VCaP (cell line): ENCODE measurements around the gene EIF3I.

Experiments used
- H3K27ac ChIP-seq: fragments of 450-650 bp; 2 replicates; pipeline ENCODE4 v1.5.1; 2017
- CTCF ChIP-seq: fragments of 450-650 bp; conservative IDR thresholded peaks from 2 replicates; pipeline ENCODE4 v1.5.1; 2017; ENCODE audit warnings: mild to moderate bottlenecking, moderate library complexity

EIF3I gene

GRCh38 chr1:32205401-32206370 lies 16.5 kb upstream of the EIF3I start, which contains the start of gene IQCC:
Gene IQCC (plus strand): TSS chr1:32205671. CDS start chr1:32205682, 11 bp downstream.
- peak within 1 kb of the TSS; percentile 76; the same call in 1 of the 2 replicates for H3K27ac ChIP-seq
- TF ChIP-seq CTCF, result no peak

- no peak for TF ChIP-seq CTCF
- H3K27ac ChIP-seq, result peak overlapping the region; percentile 38
These were observed 13.7 kb upstream of the EIF3I start for GRCh38 chr1:32208469-32208868.

- H3K27ac ChIP-seq, result peak within 1 kb of the TSS; percentile 38
- TF ChIP-seq CTCF, result no peak
These were observed 13.3 kb upstream of the EIF3I start, which contains the start of gene DCDC2B for GRCh38 chr1:32208891-32209328. Gene DCDC2B (plus strand): TSS chr1:32209089. CDS start chr1:32209094, 5 bp downstream.

GRCh38 chr1:32215629-32216480 lies 6.4 kb upstream of the EIF3I start:
- TF ChIP-seq CTCF, result peak; percentile 89
- peak overlapping the region; percentile 89 for H3K27ac ChIP-seq

- peak overlapping the region; percentile 89 for H3K27ac ChIP-seq
- TF ChIP-seq CTCF, result no peak
These were observed 5.6 kb upstream of the EIF3I start for GRCh38 chr1:32216566-32216965.

- H3K27ac ChIP-seq, result no peak overlapping the region
- TF ChIP-seq CTCF, result no peak
These were observed 3.2 kb upstream of the EIF3I start for GRCh38 chr1:32219022-32219421.
